Left ventricle myocardium inferior (tissue), 1 donor: ENCODE measurements around the gene COA1. TPM values are rescaled to one million over a fixed set of nuclear protein-coding genes. Genes with fewer than 3 reads are reported as not detected.

Experiments
- DNase-seq: peaks from one replicate; pipeline ENCODE4 v3.0.0-alpha.2; 2020
- H3K27ac ChIP-seq: fragments of 200-600 bp; replicated peaks from 2 replicates; pipeline ENCODE4 v1.8.0; 2021
- H3K27me3 ChIP-seq: fragments of 200-600 bp; 2 replicates; pipeline ENCODE4 v1.8.0; 2021; ENCODE audit warnings: low read depth
- H3K36me3 ChIP-seq: fragments of 200-600 bp; 2 replicates; pipeline ENCODE4 v1.8.0; 2021
- H3K4me1 ChIP-seq: fragments of 200-600 bp; 2 replicates; pipeline ENCODE4 v1.8.0; 2021
- H3K4me3 ChIP-seq: fragments of 200-600 bp; 2 replicates; pipeline ENCODE4 v1.8.0; 2021; ENCODE audit warnings: mild to moderate bottlenecking, moderate library complexity
- H3K9me3 ChIP-seq: fragments of 200-600 bp; replicated peaks from 2 replicates; pipeline ENCODE4 v1.8.0; 2021
- intact Hi-C: fragments of 100-400 bp; cut with micrococcal nuclease; formaldehyde crosslinking; loops from one replicate; pipeline ENCODE4 v1.11.0; 2022
- total RNA-seq: library from RNA; stranded (reverse); fragmentation: NEBNext Ultra II Directional; extraction: Animal tissue kit (Norgen Biotek cat#: 25700); gene quantifications from one replicate; pipeline ENCODE4 v1.2.1, GENCODE V29; 2021
- TF ChIP-seq, protein P1 (sequence below): fragments of 200-600 bp; IDR thresholded peaks from 2 replicates; pipeline ENCODE4 v1.8.0; 2021; ENCODE audit warnings: antibody characterized with exemption, mild to moderate bottlenecking, borderline replicate concordance
- donor health status: DM: no; HTN: yes; CAD: no; lungs with severe emphysema.

Gene COA1
- total RNA-seq, 1 donor from 2014 or later: 76.5 TPM

DNA sequence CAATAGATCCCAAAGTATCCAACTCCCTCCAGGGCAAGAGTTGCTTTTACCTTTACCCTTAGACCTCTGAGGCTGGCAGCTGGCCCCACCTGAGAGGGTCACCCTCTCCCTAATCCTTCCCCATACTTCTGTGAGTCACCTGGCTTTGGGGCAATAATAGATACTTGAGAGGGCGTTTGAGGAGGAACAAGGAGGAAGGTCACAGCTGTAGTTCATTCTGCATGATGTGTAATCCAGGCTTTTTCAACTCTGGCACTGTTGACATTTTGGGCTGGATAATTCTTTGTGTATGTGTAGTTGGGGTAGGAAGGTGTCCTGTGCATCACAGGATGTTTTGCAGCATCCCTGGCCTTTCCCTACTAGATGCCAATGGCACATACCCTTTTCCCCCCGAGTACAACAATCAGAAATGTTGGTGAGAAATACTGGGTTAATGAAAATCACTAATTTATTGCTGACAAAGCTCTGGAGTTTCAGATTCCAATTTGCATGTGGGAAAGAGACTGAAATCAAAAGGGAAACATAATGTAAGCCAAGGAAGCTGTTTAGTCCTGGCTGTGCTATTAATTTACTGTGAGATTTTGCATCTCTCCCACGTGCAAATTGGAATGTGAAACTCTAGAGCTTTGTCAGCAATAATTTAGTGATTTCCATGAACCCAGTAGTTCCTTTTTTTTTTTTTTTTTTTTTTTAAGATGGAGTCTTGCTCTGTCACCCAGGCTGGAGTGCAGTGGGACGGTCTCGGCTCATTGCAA, 32.8 kb upstream of the COA1 start:
- Histone ChIP-seq H3K27me3 (no peaks in the 10 kb centered on the region), H3K36me3 (no peaks in the 10 kb centered on the region), H3K4me3 (no peak overlapping the region), H3K9me3 (no peaks in the 10 kb centered on the region), H3K4me1 (peaks cover 40% of the 10 kb centered on the region), H3K27ac (no peak overlapping the region)
- no peak for DNase-seq
- intact Hi-C loops: no loop called here
- TF ChIP-seq, protein P1, sequence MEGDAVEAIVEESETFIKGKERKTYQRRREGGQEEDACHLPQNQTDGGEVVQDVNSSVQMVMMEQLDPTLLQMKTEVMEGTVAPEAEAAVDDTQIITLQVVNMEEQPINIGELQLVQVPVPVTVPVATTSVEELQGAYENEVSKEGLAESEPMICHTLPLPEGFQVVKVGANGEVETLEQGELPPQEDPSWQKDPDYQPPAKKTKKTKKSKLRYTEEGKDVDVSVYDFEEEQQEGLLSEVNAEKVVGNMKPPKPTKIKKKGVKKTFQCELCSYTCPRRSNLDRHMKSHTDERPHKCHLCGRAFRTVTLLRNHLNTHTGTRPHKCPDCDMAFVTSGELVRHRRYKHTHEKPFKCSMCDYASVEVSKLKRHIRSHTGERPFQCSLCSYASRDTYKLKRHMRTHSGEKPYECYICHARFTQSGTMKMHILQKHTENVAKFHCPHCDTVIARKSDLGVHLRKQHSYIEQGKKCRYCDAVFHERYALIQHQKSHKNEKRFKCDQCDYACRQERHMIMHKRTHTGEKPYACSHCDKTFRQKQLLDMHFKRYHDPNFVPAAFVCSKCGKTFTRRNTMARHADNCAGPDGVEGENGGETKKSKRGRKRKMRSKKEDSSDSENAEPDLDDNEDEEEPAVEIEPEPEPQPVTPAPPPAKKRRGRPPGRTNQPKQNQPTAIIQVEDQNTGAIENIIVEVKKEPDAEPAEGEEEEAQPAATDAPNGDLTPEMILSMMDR: no peak

DNA sequence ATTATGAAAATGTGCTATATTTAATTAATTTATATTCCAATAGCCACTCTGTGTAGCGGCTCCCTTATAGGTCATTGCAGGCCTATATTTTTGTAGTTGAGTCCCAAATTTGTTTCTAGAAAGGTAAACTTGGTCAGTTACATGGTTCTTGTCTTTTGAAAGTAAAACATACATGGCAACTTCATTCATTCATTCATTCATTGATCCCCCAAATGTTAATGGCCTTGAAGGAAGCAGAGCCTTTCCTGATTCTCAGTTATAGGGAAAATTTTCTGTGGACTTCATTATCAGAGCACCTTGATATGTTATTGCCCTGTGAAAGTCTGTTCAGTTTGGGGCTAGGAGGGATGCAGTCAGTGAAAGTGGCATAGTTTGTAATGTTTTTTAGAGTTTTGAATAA, 32.1 kb upstream of the COA1 start:
- no peak for DNase-seq
- Histone ChIP-seq H3K4me3 (no peak overlapping the region), H3K4me1 (peaks cover 38% of the 10 kb centered on the region), H3K36me3 (no peaks in the 10 kb centered on the region), H3K27ac (no peak overlapping the region), H3K9me3 (no peaks in the 10 kb centered on the region), H3K27me3 (no peaks in the 10 kb centered on the region)
- TF ChIP-seq, protein P1: no peak
- intact Hi-C loops: no loop called here

DNA sequence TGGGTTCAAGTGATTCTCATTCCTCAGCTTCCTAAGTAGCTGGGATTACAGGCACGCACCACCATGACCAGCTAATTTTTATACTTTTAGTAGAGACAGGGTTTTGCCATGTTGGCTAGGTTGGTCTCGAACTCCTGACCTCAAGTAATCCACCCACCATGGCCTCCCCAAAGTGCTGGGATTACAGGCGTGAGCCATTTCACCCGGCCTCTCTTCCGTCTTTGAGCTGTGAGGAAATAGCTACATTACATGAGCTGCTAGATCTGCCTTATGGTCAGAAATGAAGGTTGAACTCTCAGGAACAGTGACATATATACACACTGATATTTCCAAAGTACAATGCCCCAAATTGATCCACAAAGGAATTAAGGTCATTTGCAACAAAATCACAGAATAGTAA, 31.5 kb upstream of the COA1 start:
- DNase-seq: no peak
- TF ChIP-seq, protein P1: no peak
- intact Hi-C loops: no loop called here
- Histone ChIP-seq H3K36me3 (no peaks in the 10 kb centered on the region), H3K27me3 (no peaks in the 10 kb centered on the region), H3K4me1 (peaks cover 38% of the 10 kb centered on the region), H3K27ac (no peak overlapping the region), H3K4me3 (no peak overlapping the region), H3K9me3 (no peaks in the 10 kb centered on the region)

DNA sequence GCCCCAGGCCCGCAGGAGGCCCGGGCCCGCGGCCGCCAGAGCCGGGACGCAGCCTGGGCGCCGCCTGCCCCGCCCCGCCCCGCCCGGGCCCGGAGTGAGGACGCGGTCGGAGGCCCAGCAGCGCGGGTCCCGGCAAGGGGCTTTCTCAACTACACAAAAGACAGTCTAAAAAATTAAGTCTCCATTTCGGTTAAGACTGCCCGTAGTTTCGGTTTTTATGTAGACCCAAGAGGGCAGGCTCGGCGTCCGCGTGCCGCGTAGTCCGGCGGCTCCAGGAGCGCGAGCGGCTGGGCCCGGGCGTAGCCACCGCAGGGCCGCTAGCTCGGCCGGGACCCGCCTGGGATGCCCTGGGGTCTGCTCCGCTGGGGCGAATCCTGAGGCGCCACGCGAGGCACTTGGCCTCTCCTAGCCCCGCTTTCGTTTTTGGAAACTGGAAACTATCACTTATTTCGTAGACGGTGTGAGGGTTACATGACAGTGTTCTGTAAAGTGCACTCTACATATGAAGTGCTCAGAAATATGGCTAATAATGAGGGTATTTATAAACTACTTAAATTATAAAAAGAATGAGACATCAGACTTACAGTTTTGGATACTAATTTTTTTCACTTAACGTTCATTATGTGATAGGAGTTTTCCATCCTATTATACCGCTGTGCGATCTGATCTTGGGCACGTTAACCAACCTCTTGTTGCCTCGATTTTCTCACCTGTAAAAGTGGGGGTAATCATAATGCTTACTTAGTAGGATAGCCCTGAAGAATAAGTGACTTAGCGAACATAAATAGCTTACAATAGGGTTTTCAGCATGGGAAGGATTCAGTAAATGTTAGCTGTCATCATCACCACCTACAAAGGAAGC, 29.7 kb upstream of the COA1 start:
- Histone ChIP-seq H3K36me3 (no peaks in the 10 kb centered on the region), H3K27ac (peak overlapping the region; percentile 67), H3K4me3 (peak overlapping the region; percentile 78), H3K9me3 (no peaks in the 10 kb centered on the region), H3K4me1 (peaks cover 26% of the 10 kb centered on the region), H3K27me3 (no peaks in the 10 kb centered on the region)
- intact Hi-C loops: no loop called here
- TF ChIP-seq, protein P1: no peak
- DNase-seq: no peak

DNA sequence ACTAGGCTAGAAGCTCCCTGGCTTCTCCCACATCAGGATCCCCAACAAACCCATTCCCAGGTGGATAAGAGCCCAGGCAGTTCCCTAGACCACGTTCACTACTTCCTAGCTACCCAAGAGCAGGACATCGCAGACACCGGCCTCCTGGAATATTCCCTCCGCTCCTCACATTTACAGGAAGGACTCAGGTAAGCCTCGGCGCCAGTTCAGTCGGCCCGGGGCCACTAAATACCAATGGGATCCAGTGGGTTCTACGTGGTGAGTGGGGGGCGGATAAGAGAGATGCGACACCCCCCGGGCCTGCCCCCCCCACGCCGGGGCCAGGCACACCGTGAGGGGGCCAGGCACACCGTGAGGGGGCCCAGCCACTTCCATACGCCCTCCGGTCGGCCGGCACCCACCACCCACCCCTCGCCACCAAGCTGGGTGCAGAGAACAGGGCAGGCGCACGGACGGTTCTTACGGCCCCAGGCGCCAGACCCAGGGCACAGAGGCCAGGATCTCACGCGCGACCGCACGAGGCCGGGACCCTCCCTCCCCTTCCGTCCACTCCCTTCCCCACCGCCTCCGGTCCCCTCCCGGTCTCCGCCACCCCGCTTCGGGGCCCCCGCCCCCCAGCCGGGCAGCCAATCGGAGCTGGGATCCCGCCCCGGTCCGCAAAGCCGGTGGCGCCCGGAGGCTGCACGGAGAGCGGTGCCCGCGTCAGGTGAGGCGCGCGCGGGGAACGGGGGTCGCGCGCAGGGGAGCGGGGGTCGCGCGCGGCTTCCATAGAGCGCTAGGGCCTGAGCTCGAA, 28.9 kb upstream of the COA1 start, which contains the start of gene BLVRA:
Gene BLVRA, plus strand, starts transcription at position 652 of the 793 bp plus-strand sequence. CDS start 12,479 bp downstream, outside the sequence.
- no peaks in the 10 kb centered on the region for H3K9me3 ChIP-seq
- no peaks in the 10 kb centered on the region for H3K36me3 ChIP-seq
- H3K4me1 ChIP-seq: peaks cover 26% of the 10 kb centered on the region
- TF ChIP-seq, protein P1: no peak
- no peaks in the 10 kb centered on the region for H3K27me3 ChIP-seq
- peak within 1 kb of the TSS; percentile 67 for H3K27ac ChIP-seq
- intact Hi-C loops: no loop called here
- H3K4me3 ChIP-seq: peak within 1 kb of the TSS; percentile 78
- peak; percentile 76 for DNase-seq
